ENCODE measurements around the gene SPDYE8.
"Not testable (repeated sequence)": the region's sequence is repeated elsewhere in the genome, so short reads cannot be mapped to it uniquely, and the experiment has no call there.

DNA sequence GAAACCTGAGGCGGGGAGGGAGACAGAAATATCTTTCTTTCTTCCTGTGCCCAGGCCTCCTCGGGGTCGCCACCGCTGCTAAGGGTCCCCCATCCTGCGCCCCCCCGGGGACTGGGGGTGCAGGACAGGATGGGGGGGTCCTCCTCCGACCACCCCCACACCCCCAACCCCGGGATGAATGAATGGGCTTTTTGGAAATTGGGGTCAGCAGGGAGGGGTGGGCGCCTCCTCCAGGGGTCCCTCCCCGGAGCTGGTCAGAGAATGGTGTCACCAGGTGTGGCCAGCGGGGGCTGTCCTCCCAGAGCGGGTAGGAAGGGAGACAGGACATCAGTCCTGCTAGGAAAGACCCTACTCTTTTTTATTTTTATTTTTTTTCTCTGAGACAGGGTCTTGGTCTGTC, 53.1 kb downstream of the SPDYE8 start:
- TF ChIP-seq, protein P1, sequence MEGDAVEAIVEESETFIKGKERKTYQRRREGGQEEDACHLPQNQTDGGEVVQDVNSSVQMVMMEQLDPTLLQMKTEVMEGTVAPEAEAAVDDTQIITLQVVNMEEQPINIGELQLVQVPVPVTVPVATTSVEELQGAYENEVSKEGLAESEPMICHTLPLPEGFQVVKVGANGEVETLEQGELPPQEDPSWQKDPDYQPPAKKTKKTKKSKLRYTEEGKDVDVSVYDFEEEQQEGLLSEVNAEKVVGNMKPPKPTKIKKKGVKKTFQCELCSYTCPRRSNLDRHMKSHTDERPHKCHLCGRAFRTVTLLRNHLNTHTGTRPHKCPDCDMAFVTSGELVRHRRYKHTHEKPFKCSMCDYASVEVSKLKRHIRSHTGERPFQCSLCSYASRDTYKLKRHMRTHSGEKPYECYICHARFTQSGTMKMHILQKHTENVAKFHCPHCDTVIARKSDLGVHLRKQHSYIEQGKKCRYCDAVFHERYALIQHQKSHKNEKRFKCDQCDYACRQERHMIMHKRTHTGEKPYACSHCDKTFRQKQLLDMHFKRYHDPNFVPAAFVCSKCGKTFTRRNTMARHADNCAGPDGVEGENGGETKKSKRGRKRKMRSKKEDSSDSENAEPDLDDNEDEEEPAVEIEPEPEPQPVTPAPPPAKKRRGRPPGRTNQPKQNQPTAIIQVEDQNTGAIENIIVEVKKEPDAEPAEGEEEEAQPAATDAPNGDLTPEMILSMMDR (conservative IDR thresholded peaks at IDR 0.05; ENCODE audit: low read depth in 2 of 2), result not testable (repeated sequence)
- TF ChIP-seq EZH2 (IDR thresholded peaks at IDR 0.05; ENCODE audit: low read depth, unreplicated experiment); JUNB (IDR thresholded peaks at IDR 0.05; ENCODE audit: unreplicated experiment); CREB1 (CRISPR knock-in tag; IDR thresholded peaks at IDR 0.05; ENCODE audit: low read depth); EZH2phosphoT487 (IDR thresholded peaks at IDR 0.05; ENCODE audit: unreplicated experiment); POLR2AphosphoS5 (IDR thresholded peaks at IDR 0.05; ENCODE audit: low read depth): not testable (repeated sequence)
- TF ChIP-seq, protein P2, sequence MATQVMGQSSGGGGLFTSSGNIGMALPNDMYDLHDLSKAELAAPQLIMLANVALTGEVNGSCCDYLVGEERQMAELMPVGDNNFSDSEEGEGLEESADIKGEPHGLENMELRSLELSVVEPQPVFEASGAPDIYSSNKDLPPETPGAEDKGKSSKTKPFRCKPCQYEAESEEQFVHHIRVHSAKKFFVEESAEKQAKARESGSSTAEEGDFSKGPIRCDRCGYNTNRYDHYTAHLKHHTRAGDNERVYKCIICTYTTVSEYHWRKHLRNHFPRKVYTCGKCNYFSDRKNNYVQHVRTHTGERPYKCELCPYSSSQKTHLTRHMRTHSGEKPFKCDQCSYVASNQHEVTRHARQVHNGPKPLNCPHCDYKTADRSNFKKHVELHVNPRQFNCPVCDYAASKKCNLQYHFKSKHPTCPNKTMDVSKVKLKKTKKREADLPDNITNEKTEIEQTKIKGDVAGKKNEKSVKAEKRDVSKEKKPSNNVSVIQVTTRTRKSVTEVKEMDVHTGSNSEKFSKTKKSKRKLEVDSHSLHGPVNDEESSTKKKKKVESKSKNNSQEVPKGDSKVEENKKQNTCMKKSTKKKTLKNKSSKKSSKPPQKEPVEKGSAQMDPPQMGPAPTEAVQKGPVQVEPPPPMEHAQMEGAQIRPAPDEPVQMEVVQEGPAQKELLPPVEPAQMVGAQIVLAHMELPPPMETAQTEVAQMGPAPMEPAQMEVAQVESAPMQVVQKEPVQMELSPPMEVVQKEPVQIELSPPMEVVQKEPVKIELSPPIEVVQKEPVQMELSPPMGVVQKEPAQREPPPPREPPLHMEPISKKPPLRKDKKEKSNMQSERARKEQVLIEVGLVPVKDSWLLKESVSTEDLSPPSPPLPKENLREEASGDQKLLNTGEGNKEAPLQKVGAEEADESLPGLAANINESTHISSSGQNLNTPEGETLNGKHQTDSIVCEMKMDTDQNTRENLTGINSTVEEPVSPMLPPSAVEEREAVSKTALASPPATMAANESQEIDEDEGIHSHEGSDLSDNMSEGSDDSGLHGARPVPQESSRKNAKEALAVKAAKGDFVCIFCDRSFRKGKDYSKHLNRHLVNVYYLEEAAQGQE (IDR thresholded peaks at IDR 0.05; ENCODE audit: unreplicated experiment), result not testable (repeated sequence)
